ENCODE measurements around the gene CFDP1.

DNA sequence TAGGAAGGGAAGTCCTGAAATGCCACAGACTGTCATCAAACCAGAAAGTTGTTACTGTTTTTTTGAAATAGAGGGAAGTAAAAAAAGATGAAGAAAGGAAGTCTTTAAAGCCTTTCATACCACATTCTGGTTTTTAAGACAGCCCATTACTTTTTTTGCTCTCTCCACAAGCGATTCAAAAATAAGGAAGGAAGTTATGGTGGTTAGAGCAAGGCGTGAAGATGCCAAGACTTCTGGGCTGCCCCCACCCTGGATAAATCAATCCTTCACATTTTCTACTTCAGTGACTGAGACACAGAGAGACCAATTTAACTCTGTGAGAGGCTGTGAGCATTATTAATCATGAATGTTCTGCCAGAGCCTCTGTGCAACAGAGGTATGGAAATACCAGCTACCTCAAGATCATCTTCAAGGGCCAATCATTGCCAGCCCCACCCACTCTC lies 99.6 kb downstream of the CFDP1 start:
- TF ChIP-seq CTCF (conservative IDR thresholded peaks at IDR 0.05; ENCODE audit: low read depth, low read length) (no peak), EZH2 (IDR thresholded peaks at IDR 0.05; ENCODE audit: low read length, unreplicated experiment) (no peak)

Measured in PC-3 (cell line).